ENCODE measurements around the gene SLC26A6.

GRCh38 chr3:48641396-48641795, 6.1 kb upstream of the SLC26A6 start:
- TF ChIP-seq REST (IDR thresholded peaks at IDR 0.05; ENCODE audit: borderline replicate concordance) (no peak), CTCF (IDR thresholded peaks at IDR 0.05; ENCODE audit: poor library complexity, severe bottlenecking) (no peak), MXI1 (conservative IDR thresholded peaks at IDR 0.05; ENCODE audit: poor library complexity, severe bottlenecking) (no peak), EP300 (conservative IDR thresholded peaks at IDR 0.05; ENCODE audit: poor library complexity, severe bottlenecking) (no peak)
